H1 (cell line): Measurements from ENCODE around the gene MSL3B.
A peak's percentile ranks its signal among the peaks of the same experiment; 100 is the strongest.

ENCODE experiments used
- CTCF ChIA-PET: fragments of 300-600 bp; sonication (Branson Sonifier 250); formaldehyde crosslinking; loops from one replicate; lab custom pipeline; 2021; ENCODE audit not compliant: partially characterized antibody; lab: Charles Lee
- POLR2A ChIA-PET: fragments of 300-600 bp; sonication (Branson Sonifier 250); formaldehyde crosslinking; loops from one replicate; lab custom pipeline; 2021; ENCODE audit warnings: inconsistent platforms; ENCODE audit not compliant: partially characterized antibody; lab: Charles Lee
- DNase-seq, 2 experiments: peaks; one replicate each; pipeline versions ENCODE4 v3.0.0 to v3.0.0-alpha.2; 2010 to 2022; ENCODE audit warnings: low spot score in 2 of 2, low read depth in 1 of 2, mixed read lengths in 1 of 2
- FAIRE-seq: peaks from 2 replicates; lab custom pipeline; 2011; peaks lifted over from hg19 to GRCh38; lab: Jason Lieb, UNC
- H2AFZ ChIP-seq: 2 replicates; pipeline ENCODE4 v1.8.1; 2012; ENCODE audit warnings: low read length, inconsistent platforms
- H2AK5ac ChIP-seq: 2 replicates; pipeline ENCODE4 v1.6.1; 2013; ENCODE audit warnings: low read depth, low read length
- H2BK120ac ChIP-seq: replicated peaks from 2 replicates; pipeline ENCODE3; 2013; ENCODE audit warnings: low read depth, low read length, inconsistent platforms
- H2BK12ac ChIP-seq: 2 replicates; pipeline ENCODE4 v1.6.1; 2013; ENCODE audit warnings: low read depth, low read length
- H2BK15ac ChIP-seq: 2 replicates; pipeline ENCODE4 v1.6.1; 2013; ENCODE audit warnings: low read length
- H2BK20ac ChIP-seq: 2 replicates; pipeline ENCODE4 v1.6.1; 2013; ENCODE audit warnings: low read length
- H2BK5ac ChIP-seq: 2 replicates; pipeline ENCODE4 v1.6.1; 2013; ENCODE audit warnings: low read depth, low read length
- H3K14ac ChIP-seq: 2 replicates; pipeline ENCODE4 v1.6.1; 2013; ENCODE audit warnings: inconsistent platforms; ENCODE audit not compliant: insufficient read length
- H3K18ac ChIP-seq: 2 replicates; pipeline ENCODE4 v1.6.1; 2013; ENCODE audit warnings: low read length; ENCODE audit errors: extremely low read depth
- H3K23ac ChIP-seq: 2 replicates; pipeline ENCODE4 v1.6.1; 2013; ENCODE audit warnings: inconsistent platforms; ENCODE audit not compliant: insufficient read length
- H3K23me2 ChIP-seq: 2 replicates; pipeline ENCODE4 v1.6.1; 2013; ENCODE audit warnings: low read depth, low read length
- H3K27ac ChIP-seq: 2 replicates; pipeline ENCODE4 v1.6.1; 2011; ENCODE audit warnings: low read depth, low read length, inconsistent platforms
- H3K27me3 ChIP-seq, 4 experiments: replicated peaks in 1 of 4; 1 replicate in 1 of 4; 2 replicates in 3 of 4; pipeline versions ENCODE4 v1.6.1 to v1.8.1; 2011 to 2013; ENCODE audit warnings: low read length in 3 of 4, mild to moderate bottlenecking in 3 of 4, inconsistent platforms in 2 of 4, mixed read lengths in 2 of 4, moderate library complexity in 1 of 4; ENCODE audit not compliant: control insufficient read depth in 3 of 4, insufficient read depth in 3 of 4; ENCODE audit errors: extremely low read depth in 1 of 4
- H3K36me3 ChIP-seq, 4 experiments: 2 replicates each; pipeline versions ENCODE4 v1.6.1 to v1.8.1; 2011 to 2013; ENCODE audit warnings: mild to moderate bottlenecking in 4 of 4, low read length in 3 of 4, moderate library complexity in 2 of 4, control low read depth in 1 of 4, inconsistent platforms in 1 of 4; ENCODE audit not compliant: insufficient read depth in 4 of 4, control insufficient read depth in 2 of 4
- H3K4ac ChIP-seq: replicated peaks from 2 replicates; pipeline ENCODE3; 2013; ENCODE audit warnings: low read length, low read depth, mixed read lengths, inconsistent platforms; ENCODE audit not compliant: insufficient read length
- H3K4me1 ChIP-seq, 4 experiments: replicated peaks in 1 of 4; 1 replicate in 1 of 4; 2 replicates in 3 of 4; pipeline versions ENCODE4 v1.6.1 to v1.8.1; 2011 to 2013; ENCODE audit warnings: low read length in 3 of 4, inconsistent platforms in 2 of 4, mixed read lengths in 1 of 4; ENCODE audit not compliant: insufficient read depth in 4 of 4, control insufficient read depth in 3 of 4
- H3K4me2 ChIP-seq, 2 experiments: 2 replicates each; pipeline versions ENCODE4 v1.6.1 to v1.8.1; 2011 to 2013; ENCODE audit warnings: low read depth in 2 of 2, low read length in 2 of 2, control low read depth in 1 of 2, inconsistent platforms in 1 of 2, mild to moderate bottlenecking in 1 of 2; ENCODE audit not compliant: insufficient read depth in 1 of 2
- H3K4me3 ChIP-seq, 4 experiments: fragments of 200-600, 300-600 bp in 1 of 4; sonication (generic), shearing (Covaris generic), sonication (Bioruptor Twin) in 1 of 4; 2 replicates each; pipeline versions ENCODE4 v1.5.1 to v1.8.1; 2011 to 2016; ENCODE audit warnings: low read length in 4 of 4, low read depth in 3 of 4, control low read depth in 2 of 4, inconsistent platforms in 2 of 4, mild to moderate bottlenecking in 2 of 4, mixed read lengths in 1 of 4, moderate library complexity in 1 of 4; ENCODE audit not compliant: insufficient read depth in 2 of 4; ENCODE audit errors: extremely low read depth in 1 of 4
- H3K56ac ChIP-seq: replicated peaks from 2 replicates; pipeline ENCODE3; 2013; ENCODE audit warnings: low read depth, mild to moderate bottlenecking, mixed read lengths, low read length, inconsistent platforms; ENCODE audit not compliant: insufficient read length
- H3K79me1 ChIP-seq: 2 replicates; pipeline ENCODE4 v1.6.1; 2013; ENCODE audit warnings: low read depth, low read length, control low read depth
- H3K79me2 ChIP-seq, 2 experiments: 2 replicates each; pipeline versions ENCODE4 v1.6.1 to v1.8.1; 2012 to 2013; ENCODE audit warnings: low read length in 2 of 2, mild to moderate bottlenecking in 2 of 2, inconsistent platforms in 1 of 2; ENCODE audit not compliant: insufficient read depth in 2 of 2, control insufficient read depth in 1 of 2
- H3K9ac ChIP-seq, 4 experiments: replicated peaks in 1 of 4; 1 replicate in 1 of 4; 2 replicates in 3 of 4; pipeline versions ENCODE4 v1.6.1 to v1.8.1; 2011 to 2013; ENCODE audit warnings: low read depth in 3 of 4, low read length in 3 of 4, control low read depth in 2 of 4, mild to moderate bottlenecking in 2 of 4, moderate library complexity in 2 of 4, inconsistent platforms in 1 of 4; ENCODE audit errors: extremely low read depth in 1 of 4
- H3K9me3 ChIP-seq, 2 experiments: 2 replicates each; pipeline versions ENCODE4 v1.6.1 to v1.8.1; 2012 to 2013; ENCODE audit warnings: mild to moderate bottlenecking in 2 of 2, moderate library complexity in 2 of 2, control low read depth in 1 of 2, inconsistent platforms in 1 of 2, low read depth in 1 of 2, low read length in 1 of 2, mixed read lengths in 1 of 2; ENCODE audit not compliant: insufficient read depth in 2 of 2
- H4K20me1 ChIP-seq, 2 experiments: replicated peaks in 1 of 2; 2 replicates each; pipeline versions ENCODE3 to v1.8.1; 2011 to 2013; ENCODE audit warnings: inconsistent platforms in 2 of 2, low read length in 2 of 2, mild to moderate bottlenecking in 1 of 2; ENCODE audit not compliant: insufficient read depth in 2 of 2, control insufficient read depth in 1 of 2
- H4K5ac ChIP-seq: 2 replicates; pipeline ENCODE4 v1.6.1; 2013; ENCODE audit warnings: low read length, low read depth, mixed read lengths, inconsistent platforms; ENCODE audit not compliant: insufficient read length
- H4K8ac ChIP-seq: 2 replicates; pipeline ENCODE4 v1.8.0; 2013; ENCODE audit warnings: mild to moderate bottlenecking, moderate library complexity, low read length, inconsistent platforms; ENCODE audit not compliant: insufficient read depth; ENCODE audit errors: extremely low read depth
- H4K91ac ChIP-seq: replicated peaks from 2 replicates; pipeline ENCODE3; 2013; ENCODE audit warnings: low read length, mixed read lengths, inconsistent platforms; ENCODE audit not compliant: insufficient read length
- CBX8 ChIP-seq: fragments of 300-800, 300-1000 bp; sonication (generic); IDR thresholded peaks from 2 replicates; pipeline ENCODE4 v1.7.1; 2016; ENCODE audit warnings: low read depth, low read length, borderline replicate concordance
- CTBP2 ChIP-seq: IDR thresholded peaks from 2 replicates; pipeline ENCODE4 v1.7.0; 2011; ENCODE audit warnings: borderline replicate concordance, mild to moderate bottlenecking, moderate library complexity, mixed read lengths, low read length; ENCODE audit not compliant: insufficient read depth, insufficient read length
- KDM4A ChIP-seq: IDR thresholded peaks from one replicate; pipeline ENCODE4 v1.7.1; 2012; ENCODE audit warnings: low read depth, mild to moderate bottlenecking, moderate library complexity, low read length, inconsistent platforms; ENCODE audit not compliant: severe bottlenecking
- KDM5A ChIP-seq: fragments of 200-600 bp; IDR thresholded peaks from 2 replicates; pipeline ENCODE4 v1.7.1; 2012; ENCODE audit warnings: mild to moderate bottlenecking, low read length, inconsistent platforms, mixed read lengths
- SUZ12 ChIP-seq: fragments of 200-600 bp; sonication (generic); IDR thresholded peaks from 2 replicates; pipeline ENCODE4 v1.6.1; 2012; ENCODE audit warnings: mild to moderate bottlenecking, inconsistent platforms, low read length, moderate library complexity, mixed read lengths
- WGBS, 2 experiments: shearing (Covaris generic) in 1 of 2; methylation state at CpG; one replicate each; pipeline versions ENCODE4 v1.1.6 to v1.1.7; 2013 to 2015; ENCODE audit warnings: low lambda C conversion rate in 2 of 2, mixed read lengths in 2 of 2, inconsistent platforms in 1 of 2, low coverage in 1 of 2, missing lambda C conversion rate in 1 of 2; ENCODE audit not compliant: insufficient replicate concordance in 2 of 2, insufficient coverage in 1 of 2, insufficient read length in 1 of 2; ENCODE audit errors: extremely low coverage in 1 of 2, missing lambda C conversion rate in 1 of 2; 5-methylcytosine and 5-hydroxymethylcytosine counted together
- TF ChIP-seq, protein P1 (sequence below): IDR thresholded peaks from 2 replicates; pipeline ENCODE4 v1.6.1; 2011; ENCODE audit warnings: low read length, improper control_type of control experiment
- TF ChIP-seq, protein P2 (sequence below): IDR thresholded peaks from 2 replicates; pipeline ENCODE4 v1.6.1; 2012; ENCODE audit warnings: low read length, inconsistent platforms
- TF ChIP-seq, protein P3 (sequence below): IDR thresholded peaks from 2 replicates; pipeline ENCODE4 v1.6.1; 2011; ENCODE audit warnings: low read depth, mild to moderate bottlenecking, low read length; ENCODE audit not compliant: insufficient read depth

MSL3B gene

DNA sequence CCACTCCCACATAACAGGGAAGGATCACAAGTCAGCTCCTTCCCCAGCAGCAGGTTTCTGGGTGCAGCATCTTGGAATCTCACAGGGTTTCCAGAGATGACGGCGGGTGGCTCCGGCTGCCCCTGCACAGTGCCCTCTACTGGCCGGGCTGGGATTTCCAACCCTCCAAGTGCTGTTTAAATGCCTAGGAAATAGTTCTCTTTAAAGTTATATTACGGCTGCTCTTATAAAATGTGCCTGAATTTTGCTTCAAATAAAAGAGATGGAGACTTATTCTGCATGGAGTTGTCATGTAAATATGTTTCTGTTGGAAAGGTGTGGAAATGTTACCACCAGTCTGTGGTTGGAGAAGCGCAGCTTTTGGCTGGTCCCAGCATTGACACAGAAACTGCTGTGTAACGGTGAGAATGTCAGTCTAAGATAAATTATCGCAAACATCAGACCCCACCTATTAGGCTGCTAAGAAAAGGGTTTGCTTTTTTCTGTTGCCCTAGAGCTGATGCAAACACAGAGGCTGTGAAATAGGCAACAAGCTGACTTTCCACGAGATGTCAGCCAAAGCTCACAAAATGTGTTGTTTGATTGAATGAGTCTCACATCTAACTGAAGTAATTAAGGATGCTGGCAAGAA, 10.6 kb downstream of the MSL3B start:
- H3K4me2 ChIP-seq = no peak overlapping the region
- no peak overlapping the region for H3K27ac ChIP-seq
- no peak overlapping the region for H2AK5ac ChIP-seq
- CTCF ChIA-PET = interaction anchor here (0.6 to 3.1 kb wide), 23 partner anchors 8 to 1283 kb away, joined by 3 to 24 read pairs (median 3); partner anchors contain the start of genes MSL3B and TRPM8
- H3K27me3 ChIP-seq = no peaks in the 10 kb centered on the region; a peak in 1 of 7 replicates
- H4K5ac ChIP-seq = no peak overlapping the region
- H2BK15ac ChIP-seq = no peak overlapping the region
- H3K4me1 ChIP-seq = peaks cover 0 to 5% (median 4%) of the 10 kb centered on the region in 4 experiments; a peak in 5 of 7 replicates
- no peak overlapping the region for H2BK20ac ChIP-seq
- H3K56ac ChIP-seq = no peak overlapping the region
- no peak overlapping the region for H2BK12ac ChIP-seq
- H3K79me2 ChIP-seq = peaks cover 10 to 16% of the 10 kb centered on the region in 2 experiments
- FAIRE-seq (peak; percentile 48), DNase-seq (peak in 1 of 2 experiments; percentile 89)
- no peak overlapping the region for H3K14ac ChIP-seq
- H3K23ac ChIP-seq = no peak overlapping the region
- no peaks in the 10 kb centered on the region for H3K9me3 ChIP-seq
- H2AFZ ChIP-seq = no peak overlapping the region; the same call in 1 of the 2 replicates
- H4K91ac ChIP-seq = no peak overlapping the region
- H2BK120ac ChIP-seq = no peak overlapping the region
- no peak overlapping the region for H4K8ac ChIP-seq
- H3K79me1 ChIP-seq = no peaks in the 10 kb centered on the region
- no peak overlapping the region for H3K18ac ChIP-seq
- peaks cover 0 to 6% (median under 1%) of the 10 kb centered on the region in 4 experiments; a peak in 2 of 8 replicates for H3K36me3 ChIP-seq
- no peak overlapping the region for H2BK5ac ChIP-seq
- POLR2A ChIA-PET = interaction anchor here (0.6 to 1.2 kb wide), 2 partner anchors 10 to 1962 kb away, joined by 3 to 4 read pairs; no protein-coding TSS in a partner anchor
- 63% methylated on average over 9 of the region's 9 CpGs; no CpG with 5 or more reads in 1 of the 2 experiments for WGBS, 2 experiments
- peaks cover 2 to 3% of the 10 kb centered on the region in 2 experiments for H4K20me1 ChIP-seq
- H3K23me2 ChIP-seq = peaks cover 7% of the 10 kb centered on the region
- no peak overlapping the region for H3K4ac ChIP-seq
- no peak overlapping the region for H3K4me3 ChIP-seq
- no peak overlapping the region for H3K9ac ChIP-seq
- TF ChIP-seq CBX8 (no peak), KDM5A (no peak), SUZ12 (no peak), CTBP2 (no peak), KDM4A (no peak)
- TF ChIP-seq, protein P1, sequence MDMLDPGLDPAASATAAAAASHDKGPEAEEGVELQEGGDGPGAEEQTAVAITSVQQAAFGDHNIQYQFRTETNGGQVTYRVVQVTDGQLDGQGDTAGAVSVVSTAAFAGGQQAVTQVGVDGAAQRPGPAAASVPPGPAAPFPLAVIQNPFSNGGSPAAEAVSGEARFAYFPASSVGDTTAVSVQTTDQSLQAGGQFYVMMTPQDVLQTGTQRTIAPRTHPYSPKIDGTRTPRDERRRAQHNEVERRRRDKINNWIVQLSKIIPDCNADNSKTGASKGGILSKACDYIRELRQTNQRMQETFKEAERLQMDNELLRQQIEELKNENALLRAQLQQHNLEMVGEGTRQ = no peak
- TF ChIP-seq, protein P2, sequence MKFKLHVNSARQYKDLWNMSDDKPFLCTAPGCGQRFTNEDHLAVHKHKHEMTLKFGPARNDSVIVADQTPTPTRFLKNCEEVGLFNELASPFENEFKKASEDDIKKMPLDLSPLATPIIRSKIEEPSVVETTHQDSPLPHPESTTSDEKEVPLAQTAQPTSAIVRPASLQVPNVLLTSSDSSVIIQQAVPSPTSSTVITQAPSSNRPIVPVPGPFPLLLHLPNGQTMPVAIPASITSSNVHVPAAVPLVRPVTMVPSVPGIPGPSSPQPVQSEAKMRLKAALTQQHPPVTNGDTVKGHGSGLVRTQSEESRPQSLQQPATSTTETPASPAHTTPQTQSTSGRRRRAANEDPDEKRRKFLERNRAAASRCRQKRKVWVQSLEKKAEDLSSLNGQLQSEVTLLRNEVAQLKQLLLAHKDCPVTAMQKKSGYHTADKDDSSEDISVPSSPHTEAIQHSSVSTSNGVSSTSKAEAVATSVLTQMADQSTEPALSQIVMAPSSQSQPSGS = no peak
- TF ChIP-seq, protein P3, sequence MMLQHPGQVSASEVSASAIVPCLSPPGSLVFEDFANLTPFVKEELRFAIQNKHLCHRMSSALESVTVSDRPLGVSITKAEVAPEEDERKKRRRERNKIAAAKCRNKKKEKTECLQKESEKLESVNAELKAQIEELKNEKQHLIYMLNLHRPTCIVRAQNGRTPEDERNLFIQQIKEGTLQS = 0 out of 2 replicates have a peak, but pooled peaks have one; percentile 30
